C4-2B (cell line): ENCODE data around the gene DDX24.

Experiments
- H3K27ac ChIP-seq: fragments of 450-650 bp; 2 replicates; pipeline ENCODE4 v1.5.1; 2017
- ZFX ChIP-seq: fragments of 450-650 bp; IDR thresholded peaks from 2 replicates; pipeline ENCODE4 v1.6.1; 2017
- TF ChIP-seq, protein P1 (sequence below): fragments of 450-650 bp; conservative IDR thresholded peaks from 2 replicates; pipeline ENCODE4 v1.5.1; 2017; ENCODE audit warnings: mild to moderate bottlenecking

DDX24 gene

DNA sequence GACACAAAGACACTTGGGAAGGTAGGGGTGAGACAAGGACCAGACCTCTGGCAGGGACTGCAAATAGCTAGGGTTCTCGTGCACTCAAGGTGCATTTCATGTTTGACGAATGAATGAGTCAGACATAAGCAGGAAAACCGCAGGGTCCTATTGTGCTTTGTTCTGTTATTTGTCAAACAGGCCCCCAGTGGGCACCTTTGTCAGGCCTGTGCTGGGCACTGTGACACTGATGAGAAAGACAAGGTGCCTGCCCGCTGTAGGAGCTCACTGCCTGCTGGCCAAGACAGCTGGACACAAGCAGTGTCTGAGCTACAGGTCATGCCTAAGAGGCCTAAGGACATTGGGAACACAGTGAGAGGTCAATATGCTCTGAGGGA lies 52.6 kb downstream of the DDX24 start:
- no peak for TF ChIP-seq ZFX
- TF ChIP-seq, protein P1, sequence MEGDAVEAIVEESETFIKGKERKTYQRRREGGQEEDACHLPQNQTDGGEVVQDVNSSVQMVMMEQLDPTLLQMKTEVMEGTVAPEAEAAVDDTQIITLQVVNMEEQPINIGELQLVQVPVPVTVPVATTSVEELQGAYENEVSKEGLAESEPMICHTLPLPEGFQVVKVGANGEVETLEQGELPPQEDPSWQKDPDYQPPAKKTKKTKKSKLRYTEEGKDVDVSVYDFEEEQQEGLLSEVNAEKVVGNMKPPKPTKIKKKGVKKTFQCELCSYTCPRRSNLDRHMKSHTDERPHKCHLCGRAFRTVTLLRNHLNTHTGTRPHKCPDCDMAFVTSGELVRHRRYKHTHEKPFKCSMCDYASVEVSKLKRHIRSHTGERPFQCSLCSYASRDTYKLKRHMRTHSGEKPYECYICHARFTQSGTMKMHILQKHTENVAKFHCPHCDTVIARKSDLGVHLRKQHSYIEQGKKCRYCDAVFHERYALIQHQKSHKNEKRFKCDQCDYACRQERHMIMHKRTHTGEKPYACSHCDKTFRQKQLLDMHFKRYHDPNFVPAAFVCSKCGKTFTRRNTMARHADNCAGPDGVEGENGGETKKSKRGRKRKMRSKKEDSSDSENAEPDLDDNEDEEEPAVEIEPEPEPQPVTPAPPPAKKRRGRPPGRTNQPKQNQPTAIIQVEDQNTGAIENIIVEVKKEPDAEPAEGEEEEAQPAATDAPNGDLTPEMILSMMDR: no peak
- no peak overlapping the region for H3K27ac ChIP-seq

DNA sequence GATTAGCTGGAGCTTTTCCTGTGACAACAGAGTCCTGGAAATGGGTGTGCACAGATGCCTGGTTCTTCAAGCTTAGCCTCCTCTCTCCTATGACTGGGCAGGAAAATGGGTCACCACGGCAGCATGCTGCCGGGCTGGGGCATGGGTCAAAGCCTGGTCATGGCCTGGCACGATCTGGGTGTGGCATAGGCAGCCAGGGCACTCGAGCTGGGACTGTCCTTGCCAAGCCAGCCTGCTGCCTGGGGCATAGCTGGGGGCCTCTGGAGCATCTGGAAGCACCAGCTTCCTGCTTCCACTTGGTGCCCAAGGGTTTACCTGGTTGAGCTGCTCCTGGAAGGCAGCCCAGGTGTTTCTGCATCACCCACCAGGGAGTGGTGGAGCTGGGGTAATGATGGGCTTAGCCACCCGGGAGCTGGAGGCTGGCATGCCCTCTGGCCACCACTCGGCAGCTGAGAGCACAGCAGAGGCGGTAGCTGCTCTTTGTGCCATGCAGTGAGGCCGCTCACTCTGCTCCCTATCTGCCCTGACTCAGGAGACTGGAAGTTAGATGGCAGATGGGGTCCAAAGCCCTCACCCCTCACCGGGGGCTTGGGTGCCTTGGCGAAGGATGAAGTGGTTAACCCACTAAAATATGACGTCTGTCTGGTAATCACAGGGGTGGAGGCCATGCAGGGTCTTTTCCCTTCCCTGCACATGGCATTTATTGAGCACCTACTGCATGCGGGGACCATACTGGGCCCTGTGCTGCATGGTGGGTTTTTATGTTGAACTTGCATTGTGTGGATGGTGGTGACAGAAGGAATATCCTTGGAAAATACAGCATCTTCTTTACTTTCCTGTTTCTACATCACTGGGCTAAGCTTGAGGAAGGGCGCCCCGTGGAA lies 53.2 kb downstream of the DDX24 start:
- TF ChIP-seq, protein P1: no peak
- TF ChIP-seq ZFX: no peak

DNA sequence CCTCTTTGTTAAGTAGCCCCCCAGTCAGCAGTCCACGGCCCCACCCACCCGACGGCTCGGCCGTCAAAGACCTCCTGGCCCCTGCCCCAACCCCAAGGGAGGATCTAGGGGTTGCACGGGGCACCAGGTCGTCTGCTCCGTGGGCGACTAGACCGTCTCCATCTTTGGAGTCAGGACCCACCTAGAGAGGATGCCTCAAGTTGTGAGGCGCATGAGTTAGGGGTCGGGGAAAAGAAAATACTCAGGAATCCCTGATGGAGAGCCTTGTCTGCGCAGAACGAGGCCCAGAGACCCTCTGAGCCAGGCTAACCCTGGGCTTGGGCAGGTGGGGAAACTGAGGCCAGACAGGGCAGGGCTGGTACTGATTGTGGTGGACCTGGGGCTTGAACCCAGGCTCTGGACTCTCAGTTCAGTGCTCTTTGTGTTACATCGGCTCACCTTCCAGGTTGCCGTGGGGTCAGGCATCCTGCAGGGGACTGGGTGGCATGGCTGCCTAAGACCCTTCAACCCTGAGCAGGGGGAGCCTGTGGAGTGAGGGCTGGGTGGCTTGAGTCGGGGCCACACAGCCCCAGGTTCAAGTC lies 54.0 kb downstream of the DDX24 start:
- TF ChIP-seq, protein P1: no peak
- no peak for TF ChIP-seq ZFX
- H3K27ac ChIP-seq: peak overlapping the region; percentile 63

More for the DNA sequence above, 53.2 kb downstream of the DDX24 start:
- no peak overlapping the region for H3K27ac ChIP-seq

DNA sequence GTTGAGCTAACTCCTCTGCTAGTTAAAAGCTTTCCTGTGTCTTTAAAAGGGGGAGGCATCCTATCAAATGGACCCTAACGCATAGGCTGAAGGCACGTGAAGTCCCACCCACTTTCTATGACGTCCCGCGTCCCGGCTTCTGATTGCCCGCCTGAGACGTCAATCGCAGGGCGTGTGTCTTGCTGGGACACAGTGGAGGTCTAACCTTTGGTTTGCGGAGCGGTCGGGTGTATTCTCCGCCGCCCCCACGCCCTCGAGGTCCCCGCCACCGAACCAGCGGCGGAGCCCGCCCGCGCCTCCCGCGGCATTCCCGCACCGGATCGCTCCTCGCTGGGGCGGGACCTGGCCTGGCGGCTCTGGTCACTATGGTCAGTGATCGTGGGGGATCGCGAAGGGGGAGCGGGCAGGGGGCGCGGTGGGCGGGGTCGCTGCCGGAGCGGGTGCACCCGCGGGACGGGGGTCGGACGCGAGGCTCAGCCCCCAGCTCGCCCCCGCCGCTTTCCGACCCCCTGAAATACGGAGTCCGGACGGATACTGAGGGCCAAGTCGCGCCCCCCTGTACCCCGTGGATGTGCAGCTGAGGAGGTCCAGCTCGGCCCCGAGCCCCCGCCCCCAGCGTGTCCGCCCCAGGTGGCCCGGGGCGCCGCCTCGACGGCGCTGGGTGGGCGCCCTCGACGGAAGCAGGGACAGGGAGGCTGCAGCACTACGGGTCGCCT lies 54.7 kb downstream of the DDX24 start, which contains the start of gene OTUB2:
Gene OTUB2 (plus strand): TSS at position 168 of the 716 bp plus-strand sequence. CDS start 198 bp downstream, at position 366.
- no peak for TF ChIP-seq ZFX
- TF ChIP-seq, protein P1: no peak
- peak within 1 kb of the TSS; percentile 63 for H3K27ac ChIP-seq

DNA sequence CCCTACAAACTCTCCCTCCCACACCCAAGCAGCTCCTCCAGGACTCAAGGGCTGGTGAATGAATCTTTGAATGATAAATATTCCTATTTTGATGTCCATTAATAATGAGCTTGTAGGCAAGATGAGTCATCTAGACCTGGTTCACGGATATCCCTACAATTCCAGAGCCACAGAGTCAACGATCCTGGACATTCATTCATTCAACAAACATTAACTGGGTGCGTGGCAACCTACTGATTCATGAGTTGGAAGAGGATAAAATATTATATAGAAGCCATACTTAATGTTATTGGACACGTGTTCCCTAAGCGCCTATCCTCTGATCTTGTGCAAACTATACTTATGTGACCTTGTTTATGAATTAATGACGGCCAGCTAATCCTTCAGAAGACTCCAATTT lies 55.3 kb downstream of the DDX24 start:
- TF ChIP-seq, protein P1: no peak
- TF ChIP-seq ZFX: no peak
- no peak overlapping the region for H3K27ac ChIP-seq

DNA sequence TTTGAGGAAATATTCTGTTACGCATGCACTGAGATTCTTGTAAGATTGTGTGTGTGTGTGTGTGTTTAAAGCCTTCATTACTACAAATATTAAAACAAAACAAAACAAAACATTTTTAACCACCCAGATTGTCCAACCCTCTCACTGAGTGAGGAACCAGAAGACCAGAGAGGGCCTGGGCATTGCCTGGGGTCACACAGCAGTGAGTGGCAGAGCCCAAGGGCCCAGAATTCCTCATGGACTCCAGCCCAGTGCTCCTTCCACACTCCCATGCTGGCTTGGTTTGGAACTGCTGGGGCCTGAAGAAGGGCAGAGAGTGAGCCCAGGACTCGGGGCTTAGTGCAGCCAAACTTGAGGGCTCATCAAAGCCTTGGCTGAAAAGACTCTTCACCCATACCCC lies 56.5 kb downstream of the DDX24 start:
- H3K27ac ChIP-seq: no peak overlapping the region
- no peak for TF ChIP-seq ZFX
- TF ChIP-seq, protein P1: no peak
